Measurements from ENCODE around the gene KCNMA1. TPM values are rescaled to one million over a fixed set of nuclear protein-coding genes. Genes with fewer than 3 reads are reported as not detected.

Gene KCNMA1
- total RNA-seq, 1 experiment from 2014 or later = 143 TPM

DNA sequence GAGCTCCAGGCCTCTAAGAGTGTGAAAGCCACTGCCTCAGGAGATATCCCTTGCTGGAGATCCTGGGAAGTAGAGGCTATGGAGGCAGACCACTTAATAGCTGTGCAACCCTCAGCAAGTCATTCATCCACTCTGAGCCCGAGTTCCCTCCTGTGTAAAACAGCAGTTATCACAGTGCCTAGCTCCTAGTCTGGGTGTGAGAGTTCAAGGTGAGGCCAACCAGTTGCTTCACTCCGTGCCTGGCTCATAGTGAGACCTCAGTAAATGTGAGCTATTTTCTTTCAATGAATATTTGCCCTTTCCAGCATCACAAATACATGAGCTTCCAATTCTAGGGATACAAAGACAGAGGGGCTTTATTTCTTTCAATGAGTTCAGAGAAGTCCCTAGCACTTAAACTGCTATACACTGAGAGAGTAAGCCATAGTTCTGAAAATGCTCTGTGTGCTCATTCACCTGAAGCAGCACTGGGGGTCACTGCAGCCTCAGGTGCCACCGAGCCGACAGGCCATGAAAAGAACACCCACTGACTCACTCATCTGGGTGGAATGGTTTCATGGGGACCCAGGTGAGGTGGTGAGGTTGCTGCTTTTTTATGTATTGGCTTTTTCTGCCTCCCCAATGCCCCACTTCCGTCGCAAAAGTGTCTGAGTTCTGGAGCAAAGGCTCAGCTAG is 259.8 kb downstream of the KCNMA1 start:
- TF ChIP-seq, protein P1, sequence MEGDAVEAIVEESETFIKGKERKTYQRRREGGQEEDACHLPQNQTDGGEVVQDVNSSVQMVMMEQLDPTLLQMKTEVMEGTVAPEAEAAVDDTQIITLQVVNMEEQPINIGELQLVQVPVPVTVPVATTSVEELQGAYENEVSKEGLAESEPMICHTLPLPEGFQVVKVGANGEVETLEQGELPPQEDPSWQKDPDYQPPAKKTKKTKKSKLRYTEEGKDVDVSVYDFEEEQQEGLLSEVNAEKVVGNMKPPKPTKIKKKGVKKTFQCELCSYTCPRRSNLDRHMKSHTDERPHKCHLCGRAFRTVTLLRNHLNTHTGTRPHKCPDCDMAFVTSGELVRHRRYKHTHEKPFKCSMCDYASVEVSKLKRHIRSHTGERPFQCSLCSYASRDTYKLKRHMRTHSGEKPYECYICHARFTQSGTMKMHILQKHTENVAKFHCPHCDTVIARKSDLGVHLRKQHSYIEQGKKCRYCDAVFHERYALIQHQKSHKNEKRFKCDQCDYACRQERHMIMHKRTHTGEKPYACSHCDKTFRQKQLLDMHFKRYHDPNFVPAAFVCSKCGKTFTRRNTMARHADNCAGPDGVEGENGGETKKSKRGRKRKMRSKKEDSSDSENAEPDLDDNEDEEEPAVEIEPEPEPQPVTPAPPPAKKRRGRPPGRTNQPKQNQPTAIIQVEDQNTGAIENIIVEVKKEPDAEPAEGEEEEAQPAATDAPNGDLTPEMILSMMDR (conservative IDR thresholded peaks at IDR 0.05; ENCODE audit: low read depth, low read length) = peak; percentile 53; the same call in 1 of the 2 replicates
- TF ChIP-seq EZH2phosphoT487 (IDR thresholded peaks at IDR 0.05; ENCODE audit: borderline replicate concordance, low read length) (no peak), EZH2 (IDR thresholded peaks at IDR 0.05; ENCODE audit: low read length, unreplicated experiment) (no peak)
- H3K27me3 ChIP-seq (ENCODE audit: low read length) = no peaks in the 10 kb centered on the region
- H3K4me2 ChIP-seq (ENCODE audit: low read length) = no peak overlapping the region
- H3K9ac ChIP-seq (ENCODE audit: low read length) = no peak overlapping the region
- no peaks in the 10 kb centered on the region for H4K20me1 ChIP-seq (ENCODE audit: low read length)
- H3K9me2 ChIP-seq (replicated peaks; ENCODE audit: low read length) = no peaks in the 10 kb centered on the region
- H3K27ac ChIP-seq (ENCODE audit: low read length) = no peak overlapping the region
- H3K9me3 ChIP-seq (ENCODE audit: low read length) = no peaks in the 10 kb centered on the region
- no peaks in the 10 kb centered on the region for H3K79me2 ChIP-seq (ENCODE audit: low read length)
- H3K4me3 ChIP-seq (ENCODE audit: low read length) = no peak overlapping the region
- BruUV-seq (replicated peaks) = no TSS peak
- peaks cover under 1% of the 10 kb centered on the region; the same call in 1 of the 2 replicates for H3K4me1 ChIP-seq (ENCODE audit: insufficient read depth, low read length)
- ChIA-PET POLR2A (ENCODE audit: unreplicated experiment) (interaction anchor here (0.5 to 0.6 kb wide), 3 partner anchors 15 to 257 kb away, joined by 3 to 5 read pairs (median 4); no protein-coding TSS in a partner anchor), CTCF (no interaction called here)
- intact Hi-C loops (cut with micrococcal nuclease) = no loop called here
- peak; percentile 30; the same call in 1 of the 2 replicates for ATAC-seq
- H2AFZ ChIP-seq (ENCODE audit: low read length) = no peak overlapping the region
- H3F3A ChIP-seq (ENCODE audit: low read length, unreplicated experiment) = no peaks in the 10 kb centered on the region
- DNase-seq = peak; percentile 44
- peaks cover 8% of the 10 kb centered on the region for H3K36me3 ChIP-seq (ENCODE audit: low read depth, low read length)

DNA sequence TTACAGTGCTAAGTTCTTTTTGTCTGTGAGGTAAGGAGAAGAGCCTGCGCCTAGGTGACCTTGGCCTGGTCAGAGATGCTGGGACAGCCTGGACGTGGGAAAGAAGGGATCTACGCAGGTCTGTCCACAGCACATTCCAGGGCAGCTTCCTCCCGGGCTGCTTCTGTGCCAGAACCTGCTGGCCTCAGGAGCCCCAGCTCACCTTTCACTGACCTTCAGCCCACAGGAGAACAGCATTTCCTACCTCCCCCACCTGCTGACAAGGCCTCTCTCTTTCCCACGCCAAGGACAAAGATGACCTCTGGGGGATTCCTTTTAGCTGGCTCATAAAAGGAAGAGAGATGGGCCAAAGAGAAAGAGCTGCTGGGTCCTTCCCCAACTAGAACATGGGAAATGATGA is 260.6 kb downstream of the KCNMA1 start:
- ChIA-PET POLR2A (ENCODE audit: unreplicated experiment) (interaction anchor here (0.5 to 0.6 kb wide), 2 partner anchors 16 to 258 kb away, joined by 3 to 5 read pairs; no protein-coding TSS in a partner anchor), CTCF (no interaction called here)
- Histone ChIP-seq H3K9me3 (ENCODE audit: low read length) (no peaks in the 10 kb centered on the region), H3K4me3 (ENCODE audit: low read length) (no peak overlapping the region), H3K9me2 (replicated peaks; ENCODE audit: low read length) (no peaks in the 10 kb centered on the region), H3K36me3 (ENCODE audit: low read depth, low read length) (peaks cover 13% of the 10 kb centered on the region), H3K4me2 (ENCODE audit: low read length) (no peak overlapping the region), H3F3A (ENCODE audit: low read length, unreplicated experiment) (no peaks in the 10 kb centered on the region), H3K27me3 (ENCODE audit: low read length) (no peaks in the 10 kb centered on the region), H3K79me2 (ENCODE audit: low read length) (no peaks in the 10 kb centered on the region), H4K20me1 (ENCODE audit: low read length) (no peaks in the 10 kb centered on the region), H3K9ac (ENCODE audit: low read length) (no peak overlapping the region), H3K27ac (ENCODE audit: low read length) (no peak overlapping the region), H2AFZ (ENCODE audit: low read length) (no peak overlapping the region), H3K4me1 (ENCODE audit: insufficient read depth, low read length) (peaks cover 9% of the 10 kb centered on the region)
- DNase-seq = peak; percentile 48
- no TSS peak for BruUV-seq (replicated peaks)
- intact Hi-C loops (cut with micrococcal nuclease) = no loop called here
- ATAC-seq = no peak; the same call in 1 of the 2 replicates
- TF ChIP-seq, protein P1 (conservative IDR thresholded peaks at IDR 0.05; ENCODE audit: low read depth, low read length) = no peak
- no peak for TF ChIP-seq EZH2phosphoT487 (IDR thresholded peaks at IDR 0.05; ENCODE audit: borderline replicate concordance, low read length)
- TF ChIP-seq EZH2 (IDR thresholded peaks at IDR 0.05; ENCODE audit: low read length, unreplicated experiment) = no peak

DNA sequence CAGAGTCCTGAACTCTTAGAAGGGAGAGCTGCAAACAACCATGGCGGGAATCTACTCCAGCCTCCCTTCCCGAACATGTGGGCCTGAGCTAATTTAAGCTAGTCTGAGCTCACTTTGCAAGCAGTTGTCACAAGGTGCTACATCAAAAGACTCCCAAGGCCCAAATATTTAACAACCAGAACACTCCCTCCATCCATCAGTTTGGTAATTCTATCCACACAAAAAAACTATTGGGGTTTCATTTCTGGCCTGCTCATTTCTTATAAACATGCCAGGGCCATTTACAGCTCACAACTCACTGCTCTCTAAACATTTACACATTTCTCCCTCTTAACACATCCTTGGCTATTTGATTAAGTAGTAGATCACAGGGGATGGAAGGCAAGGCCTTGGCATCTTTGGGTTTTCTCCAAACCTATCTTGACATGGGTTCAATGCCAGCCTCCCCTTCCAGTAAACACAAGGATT is 263.4 kb downstream of the KCNMA1 start:
- DNase-seq = no peak
- ChIA-PET CTCF (interaction anchor here (0.6 kb wide), 1 partner anchor 53 kb away, joined by 3 read pairs; no protein-coding TSS in a partner anchor), POLR2A (ENCODE audit: unreplicated experiment) (interaction anchor here (0.6 kb wide), 1 partner anchor 101 kb away, joined by 4 read pairs; no protein-coding TSS in a partner anchor)
- peaks cover 33% of the 10 kb centered on the region for H3K36me3 ChIP-seq (ENCODE audit: low read depth, low read length)
- TF ChIP-seq EZH2 (IDR thresholded peaks at IDR 0.05; ENCODE audit: low read length, unreplicated experiment) = no peak
- TF ChIP-seq, protein P1 (conservative IDR thresholded peaks at IDR 0.05; ENCODE audit: low read depth, low read length) = no peak
- H3K4me3 ChIP-seq (ENCODE audit: low read length) = no peak overlapping the region
- no peaks in the 10 kb centered on the region for H3K9me2 ChIP-seq (replicated peaks; ENCODE audit: low read length)
- no peak overlapping the region for H3K4me2 ChIP-seq (ENCODE audit: low read length)
- no peak for ATAC-seq
- intact Hi-C loops (cut with micrococcal nuclease) = no loop called here
- no peaks in the 10 kb centered on the region for H3K27me3 ChIP-seq (ENCODE audit: low read length)
- H2AFZ ChIP-seq (ENCODE audit: low read length) = no peak overlapping the region
- no peaks in the 10 kb centered on the region for H4K20me1 ChIP-seq (ENCODE audit: low read length)
- no peaks in the 10 kb centered on the region for H3F3A ChIP-seq (ENCODE audit: low read length, unreplicated experiment)
- H3K4me1 ChIP-seq (ENCODE audit: insufficient read depth, low read length) = peaks cover 17% of the 10 kb centered on the region
- H3K27ac ChIP-seq (ENCODE audit: low read length) = no peak overlapping the region
- H3K9ac ChIP-seq (ENCODE audit: low read length) = no peak overlapping the region
- no TSS peak for BruUV-seq (replicated peaks)
- no peaks in the 10 kb centered on the region for H3K79me2 ChIP-seq (ENCODE audit: low read length)
- H3K9me3 ChIP-seq (ENCODE audit: low read length) = peaks cover 14% of the 10 kb centered on the region

All from PC-3 (cell line).